H1 (cell line): ENCODE data around the gene MRFAP1L1. TPM values are rescaled to one million over a fixed set of nuclear protein-coding genes. Genes with fewer than 3 reads are reported as not detected.

ENCODE experiments used
- ATF2 ChIP-seq: IDR thresholded peaks from 2 replicates; pipeline ENCODE4 v1.6.1; 2012; ENCODE audit warnings: low read length, inconsistent platforms
- CHD7 ChIP-seq: fragments of 300-600 bp; sonication (generic); IDR thresholded peaks from 2 replicates; pipeline ENCODE4 v1.7.1; 2012; ENCODE audit warnings: low read length, moderate library complexity, mild to moderate bottlenecking, inconsistent platforms; ENCODE audit not compliant: insufficient replicate concordance
- polyA plus RNA-seq, 7 experiments: library from polyadenylated mRNA; depleted of rRNA in 3 of 7; stranded (reverse) in 5 of 7; unstranded in 2 of 7; fragments of >200 nt in 5 of 7; fragments of 200-250 nt in 2 of 7; gene quantifications; 1 replicate in 5 of 7; 2 replicates in 1 of 7; 4 replicates in 1 of 7; pipeline versions ENCODE4 v1.2.1 to v1.2.3, GENCODE V29; 2011 to 2013; ENCODE audit warnings: missing spikeins in 2 of 7, mixed read lengths in 2 of 7
- total RNA-seq: library from RNA; stranded (reverse); fragmentation: NEBNext Ultra II Directional; extraction: Animal tissue kit (Norgen Biotek cat#: 25700); gene quantifications from 2 replicates; pipeline ENCODE4 v1.2.1, GENCODE V29; 2021

MRFAP1L1 gene
- total and polyA plus RNA-seq, 2 of the 8 experiments (the other 6 are each of a cell fraction or from before 2014, with no cell fraction given) = 26.8 to 54.3 TPM

GRCh38 chr4:6746721-6747293 is 37.1 kb upstream of the MRFAP1L1 start (continued):
- TF ChIP-seq ATF2 = no peak
- no peak for TF ChIP-seq CHD7
- TF ChIP-seq, all 59 proteins: peak for 0
